OCI-LY3 (cell line): ENCODE data around the gene RBMX2.
"Not testable (repeated sequence)": the region's sequence is repeated elsewhere in the genome, so short reads cannot be mapped to it uniquely, and the experiment has no call there.

Source experiments
- EZH2phosphoT487 ChIP-seq: fragments of 200-600 bp; shearing (Covaris generic); IDR thresholded peaks from 2 replicates; pipeline ENCODE4 v1.6.1; 2018; ENCODE audit warnings: antibody characterized with exemption, mixed run types, low read depth
- TF ChIP-seq, protein P1 (sequence below): fragments of 200-600, 300-600 bp; sonication (generic); IDR thresholded peaks from 2 replicates; pipeline ENCODE4 v1.5.1; 2014; ENCODE audit warnings: antibody characterized with exemption, low read length, low read depth

DNA sequence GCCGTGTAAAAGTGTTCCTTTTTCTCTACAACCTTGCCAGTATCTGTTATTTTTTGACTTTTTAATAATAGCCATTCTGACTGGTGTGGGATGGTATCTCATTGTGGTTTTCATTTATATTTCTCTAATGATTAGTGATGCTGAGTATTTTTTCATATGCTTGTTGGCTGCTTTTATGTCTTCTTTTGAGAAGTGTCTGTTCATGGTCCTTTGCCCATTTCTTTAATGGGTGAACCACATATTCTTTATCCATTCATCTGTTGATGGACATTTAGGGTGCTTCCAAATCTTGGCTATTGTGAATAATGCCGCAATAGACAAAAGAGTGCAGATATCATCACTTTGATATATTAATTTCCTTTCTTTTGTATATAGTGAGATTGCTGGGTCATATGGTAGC is 36.2 kb downstream of the RBMX2 start:
- TF ChIP-seq, protein P1, sequence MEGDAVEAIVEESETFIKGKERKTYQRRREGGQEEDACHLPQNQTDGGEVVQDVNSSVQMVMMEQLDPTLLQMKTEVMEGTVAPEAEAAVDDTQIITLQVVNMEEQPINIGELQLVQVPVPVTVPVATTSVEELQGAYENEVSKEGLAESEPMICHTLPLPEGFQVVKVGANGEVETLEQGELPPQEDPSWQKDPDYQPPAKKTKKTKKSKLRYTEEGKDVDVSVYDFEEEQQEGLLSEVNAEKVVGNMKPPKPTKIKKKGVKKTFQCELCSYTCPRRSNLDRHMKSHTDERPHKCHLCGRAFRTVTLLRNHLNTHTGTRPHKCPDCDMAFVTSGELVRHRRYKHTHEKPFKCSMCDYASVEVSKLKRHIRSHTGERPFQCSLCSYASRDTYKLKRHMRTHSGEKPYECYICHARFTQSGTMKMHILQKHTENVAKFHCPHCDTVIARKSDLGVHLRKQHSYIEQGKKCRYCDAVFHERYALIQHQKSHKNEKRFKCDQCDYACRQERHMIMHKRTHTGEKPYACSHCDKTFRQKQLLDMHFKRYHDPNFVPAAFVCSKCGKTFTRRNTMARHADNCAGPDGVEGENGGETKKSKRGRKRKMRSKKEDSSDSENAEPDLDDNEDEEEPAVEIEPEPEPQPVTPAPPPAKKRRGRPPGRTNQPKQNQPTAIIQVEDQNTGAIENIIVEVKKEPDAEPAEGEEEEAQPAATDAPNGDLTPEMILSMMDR = not testable (repeated sequence)
- TF ChIP-seq EZH2phosphoT487 = not testable (repeated sequence)
